Endothelial cell of umbilical vein (primary cell): ENCODE measurements around the gene NR6A1. TPM values are rescaled to one million over a fixed set of nuclear protein-coding genes. Genes with fewer than 3 reads are reported as not detected.

ENCODE experiments used
- BruUV-seq: library from RNA; stranded (reverse); fragments of 400-500 nt; replicated peaks from 2 replicates; lab custom pipeline; 2021; lab: Mats Ljungman, UMichigan
- CTCF ChIA-PET: fragments of 300-600, 350-600 bp; sonication (Branson Sonifier 250); formaldehyde crosslinking; loops from one replicate; lab custom pipeline; 2021; ENCODE audit warnings: antibody characterized with exemption, inconsistent platforms; lab: Charles Lee
- POLR2A ChIA-PET: fragments of 300-600, 350-600 bp; sonication (Branson Sonifier 250); formaldehyde crosslinking; loops from one replicate; lab custom pipeline; 2021; ENCODE audit warnings: antibody characterized with exemption, inconsistent platforms; lab: Charles Lee
- DNase-seq: peaks from one replicate; pipeline ENCODE4 v3.0.0-alpha.2; 2011; ENCODE audit warnings: low read depth, low spot score
- FAIRE-seq: peaks from 2 replicates; lab custom pipeline; 2011; peaks lifted over from hg19 to GRCh38; lab: Jason Lieb, UNC
- H2AFZ ChIP-seq: 2 replicates; pipeline ENCODE4 v1.6.0; 2012; ENCODE audit warnings: low read depth, low read length, control low read depth, inconsistent platforms
- H3K27ac ChIP-seq: 2 replicates; pipeline ENCODE4 v1.5.1; 2011; ENCODE audit warnings: low read depth, mild to moderate bottlenecking, control low read depth, low read length, moderate library complexity; ENCODE audit not compliant: insufficient read depth
- H3K27me3 ChIP-seq, 2 experiments: 2 replicates each; pipeline versions ENCODE4 v1.6.0 to v1.6.1; 2011; ENCODE audit warnings: low read length in 2 of 2, mixed read lengths in 1 of 2; ENCODE audit not compliant: control insufficient read depth in 2 of 2, insufficient read depth in 2 of 2
- H3K36me3 ChIP-seq, 2 experiments: 2 replicates in 1 of 2; 3 replicates in 1 of 2; pipeline ENCODE4 v1.5.1; 2011; ENCODE audit warnings: low read length in 2 of 2, mild to moderate bottlenecking in 1 of 2, moderate library complexity in 1 of 2; ENCODE audit not compliant: control insufficient read depth in 2 of 2, insufficient read depth in 2 of 2; ENCODE audit errors: extremely low read depth in 1 of 2
- H3K4me1 ChIP-seq: 3 replicates; pipeline ENCODE4 v1.5.1; 2011; ENCODE audit warnings: mild to moderate bottlenecking, low read length; ENCODE audit not compliant: control insufficient read depth, insufficient read depth; ENCODE audit errors: extremely low read depth
- H3K4me2 ChIP-seq: 2 replicates; pipeline ENCODE4 v1.6.1; 2011; ENCODE audit warnings: low read length, control low read depth, mixed read lengths; ENCODE audit not compliant: insufficient read depth
- H3K4me3 ChIP-seq, 3 experiments: fragments of 200-600 bp in 1 of 3; sonication (generic), shearing (Covaris generic) in 1 of 3; replicated peaks in 1 of 3; 2 replicates each; pipeline ENCODE4 v1.5.1; 2011 to 2016; ENCODE audit warnings: control low read depth in 3 of 3, low read length in 3 of 3, mild to moderate bottlenecking in 2 of 3, inconsistent platforms in 1 of 3, low read depth in 1 of 3, moderate library complexity in 1 of 3; ENCODE audit not compliant: insufficient read depth in 1 of 3
- H3K79me2 ChIP-seq: 2 replicates; pipeline ENCODE4 v1.6.0; 2012; ENCODE audit warnings: low read length, inconsistent platforms; ENCODE audit not compliant: control insufficient read depth, insufficient read depth
- H3K9ac ChIP-seq: replicated peaks from 2 replicates; pipeline ENCODE3; 2011; ENCODE audit warnings: low read length, control low read depth; ENCODE audit not compliant: insufficient read depth; ENCODE audit errors: extremely low read depth
- H3K9me1 ChIP-seq: replicated peaks from 3 replicates; pipeline ENCODE4 v1.6.0; 2011; ENCODE audit warnings: mild to moderate bottlenecking, low read length; ENCODE audit not compliant: control insufficient read depth, insufficient read depth; ENCODE audit errors: extremely low read depth
- H3K9me3 ChIP-seq: replicated peaks from 2 replicates; pipeline ENCODE4 v1.5.1; 2012; ENCODE audit warnings: low read length, inconsistent platforms; ENCODE audit not compliant: control insufficient read depth, insufficient read depth
- H4K20me1 ChIP-seq: replicated peaks from 2 replicates; pipeline ENCODE3; 2011; ENCODE audit warnings: mild to moderate bottlenecking, low read length; ENCODE audit not compliant: control insufficient read depth, insufficient read depth; ENCODE audit errors: extremely low read depth
- CTCF ChIP-seq, 2 donors: IDR thresholded peaks; 1 replicate in 1 of 2; 2 replicates in 1 of 2; pipeline ENCODE4 v1.5.1; 2011; ENCODE audit warnings: low read length in 2 of 2, mild to moderate bottlenecking in 2 of 2, moderate library complexity in 2 of 2, control low read depth in 1 of 2, inconsistent platforms in 1 of 2, low read depth in 1 of 2; ENCODE audit not compliant: insufficient read depth in 1 of 2; ENCODE audit errors: extremely low read depth in 1 of 2
- EZH2 ChIP-seq: IDR thresholded peaks from 2 replicates; pipeline ENCODE4 v1.6.1; 2012; ENCODE audit warnings: borderline replicate concordance, low read depth, mild to moderate bottlenecking, moderate library complexity, low read length, inconsistent platforms; ENCODE audit not compliant: severe bottlenecking
- GATA2 ChIP-seq: IDR thresholded peaks from 2 replicates; pipeline ENCODE4 v1.7.0; 2011; ENCODE audit warnings: low read depth, mild to moderate bottlenecking, moderate library complexity, mixed read lengths, low read length; ENCODE audit not compliant: insufficient read length, insufficient read depth
- JUN ChIP-seq: IDR thresholded peaks from 2 replicates; pipeline ENCODE4 v1.6.1; 2011; ENCODE audit warnings: borderline replicate concordance, low read depth; ENCODE audit not compliant: insufficient read length, insufficient read depth
- MYC ChIP-seq: IDR thresholded peaks from one replicate; pipeline ENCODE4 v1.6.1; 2011; ENCODE audit warnings: mild to moderate bottlenecking, low read depth, low read length
- POLR2A ChIP-seq: IDR thresholded peaks from 2 replicates; pipeline ENCODE4 v1.6.1; 2012; ENCODE audit warnings: low read depth, mild to moderate bottlenecking, control low read depth, low read length
- POLR2AphosphoS5 ChIP-seq: IDR thresholded peaks from 2 replicates; pipeline ENCODE4 v1.6.1; 2012; ENCODE audit warnings: low read depth, mild to moderate bottlenecking, control low read depth, low read length, moderate library complexity; ENCODE audit not compliant: insufficient read depth
- dilution Hi-C: fragments of 300-500 bp; cut with MboI; formaldehyde crosslinking; loops from one replicate; pipeline ENCODE4 v1.15.0; 2019; ENCODE audit warnings: low sequenced_read_pairs; ENCODE audit not compliant: extremely low pct_ligation_motif_present
- intact Hi-C: fragments of 100-400 bp; cut with micrococcal nuclease; formaldehyde crosslinking; loops from one replicate; pipeline ENCODE4 v1.10.0; 2022
- polyA plus RNA-seq, 4 experiments: library from polyadenylated mRNA; depleted of rRNA in 3 of 4; stranded (reverse) in 3 of 4; unstranded in 1 of 4; fragments of >200 nt; gene quantifications; 2 replicates each; pipeline versions ENCODE4 v1.2.1 to v1.2.3, GENCODE V29; 2011 to 2012; ENCODE audit warnings: missing spikeins in 1 of 4
- total RNA-seq: library from RNA; stranded (reverse); gene quantifications from 2 replicates; pipeline ENCODE4 v1.2.3, GENCODE V29; 2021

Gene NR6A1
- total and polyA plus RNA-seq, 2 donors (not counting 3 experiments of a cell fraction or from before 2014, with no cell fraction given), result 0.17 to 1.2 TPM

DNA sequence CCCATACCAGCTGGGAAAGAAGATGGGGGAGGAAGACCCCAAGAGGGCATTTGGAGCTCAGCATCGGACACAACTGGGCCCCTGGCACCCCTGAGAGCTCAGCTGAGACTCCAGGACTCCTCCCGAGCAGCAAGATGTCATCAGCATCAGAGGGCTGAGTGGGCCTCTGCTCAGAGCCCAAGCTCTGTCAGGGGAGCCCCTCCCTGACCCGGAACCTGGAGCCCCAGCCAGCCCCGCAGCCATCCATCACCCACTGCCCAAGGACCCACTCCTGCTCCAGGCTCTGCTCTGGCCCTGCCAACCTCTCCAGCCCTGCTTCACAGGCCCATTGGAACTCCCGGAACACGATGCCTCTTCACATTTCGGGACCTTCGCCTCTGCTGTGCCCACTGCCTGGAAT lies 273.7 kb downstream of the NR6A1 start:
- H3K79me2 ChIP-seq, result no peaks in the 10 kb centered on the region
- H3K4me3 ChIP-seq, result no peak overlapping the region
- no peaks in the 10 kb centered on the region for H3K9me1 ChIP-seq
- DNase-seq, result no peak
- H3K27ac ChIP-seq, result no peak overlapping the region
- H3K27me3 ChIP-seq, result peaks cover 14 to 16% of the 10 kb centered on the region in 2 experiments
- BruUV-seq, result no TSS peak
- H4K20me1 ChIP-seq, result no peaks in the 10 kb centered on the region
- CTCF ChIA-PET, result interaction anchor here (1.2 kb wide), 1 partner anchor 13 kb away, joined by 3 read pairs; no protein-coding TSS in a partner anchor
- no peaks in the 10 kb centered on the region for H3K9me3 ChIP-seq
- H3K4me1 ChIP-seq, result no peaks in the 10 kb centered on the region
- H3K9ac ChIP-seq, result no peak overlapping the region
- intact Hi-C loops (no loop called here), dilution Hi-C loops (no loop called here)
- POLR2A ChIA-PET, result no interaction called here
- H3K4me2 ChIP-seq, result no peak overlapping the region
- TF ChIP-seq MYC, result no peak
- TF ChIP-seq POLR2A, result no peak
- no peak for TF ChIP-seq GATA2
- TF ChIP-seq POLR2AphosphoS5, result no peak
- TF ChIP-seq CTCF (IDR thresholded peaks at IDR 0.05; ENCODE audit: extremely low read depth in 1 of 2, insufficient read depth in 1 of 2, low read depth in 1 of 2, low read length in 2 of 2), result no peak
- TF ChIP-seq EZH2, result no peak
- no peak for TF ChIP-seq JUN
- no peak overlapping the region for H2AFZ ChIP-seq
- FAIRE-seq, result no peak
- no peaks in the 10 kb centered on the region for H3K36me3 ChIP-seq
